A673 (cell line): ENCODE results near the gene HSP90AB1. TPM values are rescaled to one million over a fixed set of nuclear protein-coding genes. Genes with fewer than 3 reads are reported as not detected.

ENCODE experiments used
- BruUV-seq: library from RNA; stranded (reverse); fragments of 400-500 nt; replicated peaks from 2 replicates; lab custom pipeline; 2021; lab: Mats Ljungman, UMichigan
- CTCF ChIA-PET: fragments of 300-600 bp; sonication (Branson Sonifier 250); formaldehyde crosslinking; loops from one replicate; lab custom pipeline; 2022; ENCODE audit warnings: antibody characterized with exemption; lab: Charles Lee
- POLR2A ChIA-PET: fragments of 300-600 bp; sonication (Branson Sonifier 250); formaldehyde crosslinking; loops from one replicate; lab custom pipeline; 2022; ENCODE audit warnings: antibody characterized with exemption; ENCODE audit not compliant: low non-redundant PET; lab: Charles Lee
- DNase-seq: peaks from one replicate; pipeline ENCODE4 v3.0.0-alpha.2; 2015; ENCODE audit warnings: low spot score
- H3K27ac ChIP-seq: fragments of 200-600 bp; sonication (generic); 2 replicates; pipeline ENCODE4 v1.5.1; 2016; ENCODE audit warnings: mixed run types, low read depth, mild to moderate bottlenecking, mixed read lengths, antibody characterized with exemption, low read length; ENCODE audit not compliant: poor library complexity, severe bottlenecking
- H3K27me3 ChIP-seq: fragments of 200-600 bp; sonication (generic); replicated peaks from 2 replicates; pipeline ENCODE4 v1.6.1; 2017; ENCODE audit warnings: mixed run types, low read depth, mild to moderate bottlenecking, mixed read lengths, antibody characterized with exemption, low read length; ENCODE audit not compliant: insufficient read depth, poor library complexity
- H3K36me3 ChIP-seq: fragments of 200-600 bp; sonication (generic); 2 replicates; pipeline ENCODE4 v1.6.1; 2016; ENCODE audit warnings: mixed run types, mild to moderate bottlenecking, mixed read lengths, antibody characterized with exemption, low read length; ENCODE audit not compliant: insufficient read depth, poor library complexity, severe bottlenecking
- H3K4me1 ChIP-seq: fragments of 200-600 bp; sonication (generic); 2 replicates; pipeline ENCODE4 v1.6.1; 2017; ENCODE audit warnings: mixed run types, mild to moderate bottlenecking, mixed read lengths, antibody characterized with exemption, low read length; ENCODE audit not compliant: insufficient read depth, poor library complexity, severe bottlenecking
- H3K4me3 ChIP-seq: fragments of 200-600 bp; sonication (generic); 2 replicates; pipeline ENCODE4 v1.5.1; 2016; ENCODE audit warnings: low read depth, mixed run types, mild to moderate bottlenecking, mixed read lengths, low read length; ENCODE audit not compliant: poor library complexity, severe bottlenecking
- H3K9me3 ChIP-seq: fragments of 200-600 bp; sonication (generic); 2 replicates; pipeline ENCODE4 v1.6.1; 2016; ENCODE audit warnings: mixed run types, low read depth, mild to moderate bottlenecking, mixed read lengths, antibody characterized with exemption, low read length; ENCODE audit not compliant: poor library complexity, severe bottlenecking
- CTCF ChIP-seq: fragments of 300-800, 200-600 bp; sonication (generic); conservative IDR thresholded peaks from 2 replicates; pipeline ENCODE4 v1.5.1; 2017; ENCODE audit warnings: low read depth, mild to moderate bottlenecking, antibody characterized with exemption, low read length, moderate library complexity, mixed read lengths
- EZH2 ChIP-seq: fragments of 200-600 bp; sonication (generic); IDR thresholded peaks from 2 replicates; pipeline ENCODE4 v1.6.1; 2017; ENCODE audit warnings: borderline replicate concordance, low read depth, mild to moderate bottlenecking, mixed read lengths, antibody characterized with exemption, low read length; ENCODE audit not compliant: poor library complexity, severe bottlenecking
- intact Hi-C: fragments of 100-400 bp; cut with micrococcal nuclease; formaldehyde crosslinking; loops from one replicate; pipeline ENCODE4 v1.10.0; 2022; ENCODE audit not compliant: unreplicated experiment
- total RNA-seq: library from RNA; stranded (reverse); gene quantifications from 2 replicates; pipeline ENCODE4 v1.2.3, GENCODE V29; 2021

Gene HSP90AB1
- total RNA-seq, 1 experiment from 2014 or later: 1,581 TPM

- Histone ChIP-seq H3K4me3 (no peak overlapping the region), H3K27me3 (no peaks in the 10 kb centered on the region), H3K9me3 (no peaks in the 10 kb centered on the region), H3K36me3 (no peaks in the 10 kb centered on the region), H3K27ac (no peak overlapping the region), H3K4me1 (no peaks in the 10 kb centered on the region)
- ChIA-PET POLR2A (no interaction called here), CTCF (no interaction called here)
- intact Hi-C loops: no loop called here
- DNase-seq: no peak
- TF ChIP-seq EZH2 (no peak), CTCF (no peak)
- no TSS peak for BruUV-seq
These were observed 43.7 kb upstream of the HSP90AB1 start for GRCh38 chr6:44202972-44203750.

- DNase-seq: no peak
- no peak for TF ChIP-seq CTCF
- no peak for TF ChIP-seq EZH2
- CTCF ChIA-PET: no interaction called here
These were observed 42.9 kb upstream of the HSP90AB1 start for GRCh38 chr6:44203955-44204354.

GRCh38 chr6:44207966-44208365, 38.9 kb upstream of the HSP90AB1 start:
- no peak for TF ChIP-seq CTCF
- TF ChIP-seq EZH2: no peak
- Histone ChIP-seq H3K27me3 (no peaks in the 10 kb centered on the region), H3K36me3 (no peaks in the 10 kb centered on the region), H3K4me1 (no peaks in the 10 kb centered on the region), H3K27ac (no peak overlapping the region), H3K9me3 (no peaks in the 10 kb centered on the region), H3K4me3 (no peak overlapping the region)
- DNase-seq: no peak
- CTCF ChIA-PET: no interaction called here
- intact Hi-C loops: no loop called here
- BruUV-seq: no TSS peak
- POLR2A ChIA-PET: no interaction called here

More at GRCh38 chr6:44203955-44204354, 42.9 kb upstream of the HSP90AB1 start:
- BruUV-seq: no TSS peak
- intact Hi-C loops: no loop called here
- POLR2A ChIA-PET: no interaction called here
- Histone ChIP-seq H3K4me3 (no peak overlapping the region), H3K4me1 (no peaks in the 10 kb centered on the region), H3K27me3 (no peaks in the 10 kb centered on the region), H3K9me3 (no peaks in the 10 kb centered on the region), H3K27ac (no peak overlapping the region), H3K36me3 (no peaks in the 10 kb centered on the region)
